HG03060 (cell line): ENCODE measurements around the gene WDR20.
"Not testable (repeated sequence)": the region's sequence is repeated elsewhere in the genome, so short reads cannot be mapped to it uniquely, and the experiment has no call there.

Experiments used
- ATAC-seq: cut with Tn5 transposase; IDR thresholded peaks from one replicate; pipeline ENCODE4 v1.9.1; 2021; ENCODE audit warnings: low read depth, moderate number of reproducible peaks; ENCODE audit not compliant: unreplicated experiment

Gene WDR20

GRCh38 chr14:102139286-102140026 lies at the start of gene WDR20:
Gene WDR20, plus strand, starts transcription at chr14:102139897. Its CDS starts 27 bp downstream, at chr14:102139924.
- ATAC-seq, result peak; percentile 83

- no peak for ATAC-seq
Observed at GRCh38 chr14:102090713-102091112, 49.0 kb upstream of the WDR20 start.

GRCh38 chr14:102092806-102093205 lies 46.9 kb upstream of the WDR20 start:
- ATAC-seq, result no peak

- ATAC-seq, result no peak
Observed at GRCh38 chr14:102094101-102094500, 45.6 kb upstream of the WDR20 start.

GRCh38 chr14:102095231-102095870 lies 44.3 kb upstream of the WDR20 start:
- no peak for ATAC-seq

GRCh38 chr14:102095871-102096568 lies 43.7 kb upstream of the WDR20 start:
- no peak for ATAC-seq

GRCh38 chr14:102096569-102097188 lies 43.0 kb upstream of the WDR20 start:
- ATAC-seq, result no peak

GRCh38 chr14:102097441-102098135 lies 42.1 kb upstream of the WDR20 start:
- no peak for ATAC-seq

- peak; percentile 57 for ATAC-seq
Observed at GRCh38 chr14:102103062-102103695, 36.5 kb upstream of the WDR20 start.

- ATAC-seq, result no peak
Observed at GRCh38 chr14:102105369-102105768, 34.3 kb upstream of the WDR20 start.

- not testable (repeated sequence) for ATAC-seq
Observed at GRCh38 chr14:102109332-102109731, 30.4 kb upstream of the WDR20 start.

GRCh38 chr14:102111101-102111500 lies 28.6 kb upstream of the WDR20 start:
- no peak for ATAC-seq

GRCh38 chr14:102116361-102117180 lies 23.1 kb upstream of the WDR20 start:
- ATAC-seq, result no peak

GRCh38 chr14:102117852-102118251 lies 21.8 kb upstream of the WDR20 start:
- ATAC-seq, result no peak

GRCh38 chr14:102120888-102121287 lies 18.8 kb upstream of the WDR20 start:
- no peak for ATAC-seq

GRCh38 chr14:102121567-102121966 lies 18.1 kb upstream of the WDR20 start:
- ATAC-seq, result no peak

GRCh38 chr14:102124419-102124818 lies 15.3 kb upstream of the WDR20 start:
- no peak for ATAC-seq

- ATAC-seq, result no peak
Observed at GRCh38 chr14:102125546-102125945, 14.2 kb upstream of the WDR20 start.

GRCh38 chr14:102126807-102127455 lies 12.8 kb upstream of the WDR20 start:
- no peak for ATAC-seq
